ENCODE measurements around the gene ADAMTSL3.

DNA sequence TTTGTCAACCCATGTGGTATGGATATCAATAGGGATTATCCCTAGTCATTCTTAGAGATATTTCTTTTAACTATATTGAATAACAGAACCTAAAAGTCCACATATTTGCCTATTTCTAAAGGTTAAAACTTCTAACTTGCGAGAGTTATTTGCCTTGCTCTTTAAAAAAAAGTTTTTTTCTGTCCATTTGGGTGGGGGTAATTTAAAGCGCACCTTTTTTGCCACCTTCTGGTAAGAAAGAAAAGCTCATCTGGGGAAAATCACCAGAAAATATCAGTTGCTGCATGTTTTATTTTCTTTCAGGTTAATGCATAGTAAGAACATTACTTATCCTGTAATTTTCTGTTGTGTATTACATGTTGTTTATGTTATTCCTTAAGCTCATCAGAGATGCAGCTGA, 339.7 kb downstream of the ADAMTSL3 start:
- TF ChIP-seq, protein P1, sequence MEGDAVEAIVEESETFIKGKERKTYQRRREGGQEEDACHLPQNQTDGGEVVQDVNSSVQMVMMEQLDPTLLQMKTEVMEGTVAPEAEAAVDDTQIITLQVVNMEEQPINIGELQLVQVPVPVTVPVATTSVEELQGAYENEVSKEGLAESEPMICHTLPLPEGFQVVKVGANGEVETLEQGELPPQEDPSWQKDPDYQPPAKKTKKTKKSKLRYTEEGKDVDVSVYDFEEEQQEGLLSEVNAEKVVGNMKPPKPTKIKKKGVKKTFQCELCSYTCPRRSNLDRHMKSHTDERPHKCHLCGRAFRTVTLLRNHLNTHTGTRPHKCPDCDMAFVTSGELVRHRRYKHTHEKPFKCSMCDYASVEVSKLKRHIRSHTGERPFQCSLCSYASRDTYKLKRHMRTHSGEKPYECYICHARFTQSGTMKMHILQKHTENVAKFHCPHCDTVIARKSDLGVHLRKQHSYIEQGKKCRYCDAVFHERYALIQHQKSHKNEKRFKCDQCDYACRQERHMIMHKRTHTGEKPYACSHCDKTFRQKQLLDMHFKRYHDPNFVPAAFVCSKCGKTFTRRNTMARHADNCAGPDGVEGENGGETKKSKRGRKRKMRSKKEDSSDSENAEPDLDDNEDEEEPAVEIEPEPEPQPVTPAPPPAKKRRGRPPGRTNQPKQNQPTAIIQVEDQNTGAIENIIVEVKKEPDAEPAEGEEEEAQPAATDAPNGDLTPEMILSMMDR (IDR thresholded peaks at IDR 0.05; ENCODE audit: insufficient read depth, low read length, poor library complexity, severe bottlenecking): peak; percentile 27
- TF ChIP-seq EZH2phosphoT487 (conservative IDR thresholded peaks at IDR 0.05; ENCODE audit: low read length): no peak

Data from SU-DHL-6 (cell line).